SK-N-SH (cell line): ENCODE results near the gene PPP1R1C. TPM values are rescaled to one million over a fixed set of nuclear protein-coding genes. Genes with fewer than 3 reads are reported as not detected.

Experiments used
- CTCF ChIA-PET: fragments of 300-600, 350-600 bp; formaldehyde crosslinking; extraction: SDS; loops from one replicate; lab custom pipeline; 2021; lab: Yijun Ruan, JAX
- POLR2A ChIA-PET: fragments of 350-600 bp; sonication (Branson Sonifier 250); formaldehyde crosslinking; extraction: SDS; loops from one replicate; lab custom pipeline; 2020; ENCODE audit warnings: antibody characterized with exemption, inconsistent platforms; lab: Yijun Ruan, JAX
- DNase-seq: peaks from one replicate; pipeline ENCODE4 v3.0.0; 2012
- H2AFZ ChIP-seq: fragments of 200-600 bp; sonication (generic); 2 replicates; pipeline ENCODE4 v1.8.1; 2016; ENCODE audit warnings: antibody characterized with exemption, mild to moderate bottlenecking, low read depth
- H3F3A ChIP-seq: fragments of 200-600 bp; sonication (generic); replicated peaks from 2 replicates; pipeline ENCODE3; 2016; ENCODE audit warnings: antibody characterized with exemption, mild to moderate bottlenecking; ENCODE audit not compliant: insufficient read depth
- H3K27ac ChIP-seq, 2 experiments: fragments of 200-500 bp in 1 of 2; fragments of 200-600 bp in 1 of 2; sonication (Bioruptor generic) in 1 of 2; sonication (generic), shearing (Covaris generic) in 1 of 2; 2 replicates each; pipeline versions ENCODE4 v1.5.1 to v1.6.1; 2014 to 2016; ENCODE audit warnings: low read depth in 2 of 2, inconsistent platforms in 1 of 2, low read length in 1 of 2, mild to moderate bottlenecking in 1 of 2, mixed read lengths in 1 of 2
- H3K27me3 ChIP-seq: fragments of 200-600 bp; sonication (generic), shearing (Covaris generic); 2 replicates; pipeline ENCODE4 v1.6.1; 2016; ENCODE audit warnings: mixed run types; ENCODE audit not compliant: insufficient read depth
- H3K36me3 ChIP-seq, 2 experiments: fragments of 200-500 bp in 1 of 2; fragments of 200-600 bp in 1 of 2; sonication (Bioruptor generic) in 1 of 2; sonication (generic) in 1 of 2; replicated peaks in 1 of 2; 2 replicates each; pipeline versions ENCODE3 to v1.5.1; 2014 to 2016; ENCODE audit warnings: low read length in 1 of 2, mild to moderate bottlenecking in 1 of 2; ENCODE audit not compliant: insufficient read depth in 2 of 2, control insufficient read depth in 1 of 2
- H3K4me1 ChIP-seq, 2 experiments: fragments of 200-500 bp in 1 of 2; fragments of 200-600 bp in 1 of 2; sonication (Bioruptor generic) in 1 of 2; sonication (generic), shearing (Covaris generic) in 1 of 2; 2 replicates each; pipeline versions ENCODE4 v1.5.1 to v1.6.1; 2014 to 2016; ENCODE audit warnings: low read depth in 1 of 2, low read length in 1 of 2, mixed run types in 1 of 2; ENCODE audit not compliant: insufficient read depth in 2 of 2, control insufficient read depth in 1 of 2
- H3K4me2 ChIP-seq: fragments of 200-600 bp; sonication (generic), shearing (Covaris generic); 2 replicates; pipeline ENCODE4 v1.6.1; 2017; ENCODE audit warnings: mixed run types
- H3K4me3 ChIP-seq, 2 experiments: fragments of 200-500 bp in 1 of 2; fragments of 200-600 bp in 1 of 2; sonication (Bioruptor generic) in 1 of 2; sonication (generic), shearing (Covaris generic) in 1 of 2; 2 replicates each; pipeline versions ENCODE4 v1.5.1 to v1.8.1; 2014 to 2016; ENCODE audit warnings: low read depth in 2 of 2, inconsistent platforms in 1 of 2, low read length in 1 of 2, mild to moderate bottlenecking in 1 of 2, mixed read lengths in 1 of 2, moderate library complexity in 1 of 2
- H3K79me2 ChIP-seq: fragments of 200-600 bp; sonication (generic); 2 replicates; pipeline ENCODE4 v1.8.1; 2017; ENCODE audit warnings: mild to moderate bottlenecking; ENCODE audit not compliant: insufficient read depth
- H3K9ac ChIP-seq: fragments of 200-600 bp; sonication (generic); 2 replicates; pipeline ENCODE4 v1.6.1; 2017; ENCODE audit warnings: mixed run types
- H3K9me2 ChIP-seq: fragments of 200-600 bp; sonication (generic); 2 replicates; pipeline ENCODE4 v1.6.1; 2017; ENCODE audit warnings: mixed run types
- H3K9me3 ChIP-seq: fragments of 200-600 bp; sonication (generic); 2 replicates; pipeline ENCODE4 v1.6.1; 2017; ENCODE audit warnings: mixed run types, mild to moderate bottlenecking, moderate library complexity
- H4K20me1 ChIP-seq: fragments of 200-600 bp; sonication (generic); 2 replicates; pipeline ENCODE4 v1.6.1; 2017; ENCODE audit warnings: mild to moderate bottlenecking, mixed run types; ENCODE audit not compliant: insufficient read depth
- CHD2 ChIP-seq: fragments of 150-350 bp; IDR thresholded peaks from 2 replicates; pipeline ENCODE4 v1.6.1; 2018; ENCODE audit warnings: low read length; ENCODE audit not compliant: partially characterized antibody
- ELF1 ChIP-seq: IDR thresholded peaks from 2 replicates; pipeline ENCODE4 v1.4.0; 2012
- EP300 ChIP-seq, 2 experiments: IDR thresholded peaks; 2 replicates each; pipeline versions ENCODE4 v1.4.0 to v1.6.1; 2012; ENCODE audit warnings: borderline replicate concordance in 1 of 2, low read depth in 1 of 2, low read length in 1 of 2
- EZH2phosphoT487 ChIP-seq: fragments of 200-600 bp; sonication (generic); IDR thresholded peaks from 2 replicates; pipeline ENCODE4 v1.6.1; 2017; ENCODE audit warnings: low read depth, mixed run types, mild to moderate bottlenecking, antibody characterized with exemption, moderate library complexity, borderline replicate concordance
- FOSL2 ChIP-seq: IDR thresholded peaks from 2 replicates; pipeline ENCODE4 v1.4.0; 2012; ENCODE audit warnings: low read depth, mild to moderate bottlenecking, moderate library complexity, borderline replicate concordance
- FOXJ3 ChIP-seq: sonication (generic); formaldehyde crosslinking; IDR thresholded peaks from 2 replicates; pipeline ENCODE4 v1.5.1; 2020; ENCODE audit warnings: mild to moderate bottlenecking, missing genetic modification reagents
- FOXM1 ChIP-seq: IDR thresholded peaks from 2 replicates; pipeline ENCODE4 v1.4.0; 2012; ENCODE audit warnings: low read depth, mild to moderate bottlenecking
- GABPA ChIP-seq: IDR thresholded peaks from 2 replicates; pipeline ENCODE4 v1.4.0; 2012; ENCODE audit warnings: low read depth, mild to moderate bottlenecking
- GATA2 ChIP-seq: sonication (generic); formaldehyde crosslinking; IDR thresholded peaks from 2 replicates; pipeline ENCODE4 v1.5.0; 2020; ENCODE audit warnings: mild to moderate bottlenecking, missing genetic modification reagents
- JUND ChIP-seq: IDR thresholded peaks from 2 replicates; pipeline ENCODE4 v1.4.0; 2012
- MEF2A ChIP-seq: IDR thresholded peaks from 2 replicates; pipeline ENCODE4 v1.4.0; 2012; ENCODE audit warnings: low read depth, borderline replicate concordance
- MXI1 ChIP-seq: IDR thresholded peaks from 2 replicates; pipeline ENCODE4 v1.6.1; 2012; ENCODE audit warnings: mild to moderate bottlenecking, low read depth, low read length, improper control_type of control experiment
- NFIC ChIP-seq: IDR thresholded peaks from 2 replicates; pipeline ENCODE4 v1.4.0; 2012; ENCODE audit warnings: borderline replicate concordance
- PBX3 ChIP-seq: IDR thresholded peaks from 2 replicates; pipeline ENCODE4; 2012
- POLR2AphosphoS5 ChIP-seq: IDR thresholded peaks from 2 replicates; pipeline ENCODE4 v1.6.1; 2012; ENCODE audit warnings: low read depth, low read length
- RFX5 ChIP-seq: IDR thresholded peaks from 2 replicates; pipeline ENCODE4 v1.6.1; 2012; ENCODE audit warnings: mild to moderate bottlenecking, improper control_type of control experiment, low read length
- RXRA ChIP-seq: IDR thresholded peaks from 2 replicates; pipeline ENCODE4 v1.4.0; 2012; ENCODE audit warnings: low read depth, mild to moderate bottlenecking, borderline replicate concordance
- SMC3 ChIP-seq: IDR thresholded peaks from 2 replicates; pipeline ENCODE4 v1.6.1; 2012; ENCODE audit warnings: low read depth, low read length, improper control_type of control experiment
- TAF1 ChIP-seq: IDR thresholded peaks from 2 replicates; pipeline ENCODE4 v1.6.1; 2012; ENCODE audit warnings: low read depth, mild to moderate bottlenecking, low read length, moderate library complexity, borderline replicate concordance
- TCF12 ChIP-seq: IDR thresholded peaks from 2 replicates; pipeline ENCODE4 v1.4.0; 2012
- WGBS: methylation state at CpG from one replicate; pipeline ENCODE4 v1.1.6; 2017; ENCODE audit warnings: low lambda C conversion rate; 5-methylcytosine and 5-hydroxymethylcytosine counted together
- polyA plus RNA-seq, 3 experiments: library from polyadenylated mRNA; depleted of rRNA; stranded (reverse); fragments of >200 nt; gene quantifications; 2 replicates each; pipeline ENCODE4 v1.2.3, GENCODE V29; 2012
- TF ChIP-seq, protein P1 (sequence below): IDR thresholded peaks from 2 replicates; pipeline ENCODE4 v1.6.1; 2012; ENCODE audit warnings: mild to moderate bottlenecking, low read depth, low read length, moderate library complexity
- TF ChIP-seq, protein P2 (sequence below): fragments of 150-350 bp; IDR thresholded peaks from 2 replicates; pipeline ENCODE4 v1.6.1; 2017; ENCODE audit warnings: antibody characterized with exemption, low read length, low read depth, borderline replicate concordance

The PPP1R1C gene
- polyA plus RNA-seq, 1 of the 3 experiments (the other 2 are of a cell fraction) = 0.41 TPM

- POLR2A ChIA-PET = no interaction called here
- H3K4me2 ChIP-seq = 0 out of 2 replicates have a peak overlapping the region, but pooled peaks have one; percentile 20
These were observed 34.8 kb downstream of the PPP1R1C start for GRCh38 chr2:182020286-182021070.

GRCh38 chr2:182023235-182023634 is 37.6 kb downstream of the PPP1R1C start:
- Histone ChIP-seq H4K20me1 (no peaks in the 10 kb centered on the region), H3K4me3 (no peak overlapping the region), H3K9me3 (no peaks in the 10 kb centered on the region), H3F3A (no peaks in the 10 kb centered on the region), H2AFZ (no peak overlapping the region), H3K27ac (no peak overlapping the region), H3K36me3 (no peaks in the 10 kb centered on the region), H3K27me3 (no peaks in the 10 kb centered on the region), H3K4me2 (no peak overlapping the region), H3K79me2 (no peaks in the 10 kb centered on the region), H3K4me1 (no peaks in the 10 kb centered on the region; a peak in 1 of 4 replicates), H3K9ac (no peak overlapping the region), H3K9me2 (peaks cover 3% of the 10 kb centered on the region; the same call in 1 of the 2 replicates)
- POLR2A ChIA-PET = no interaction called here
- no peak for DNase-seq
- CTCF ChIA-PET = interaction anchor here (0.8 kb wide), 1 partner anchor 460 kb away, joined by 3 read pairs; no protein-coding TSS in a partner anchor
- no peak for TF ChIP-seq FOXJ3 (CRISPR knock-in tag)
- TF ChIP-seq RFX5 = no peak
- TF ChIP-seq, protein P1, sequence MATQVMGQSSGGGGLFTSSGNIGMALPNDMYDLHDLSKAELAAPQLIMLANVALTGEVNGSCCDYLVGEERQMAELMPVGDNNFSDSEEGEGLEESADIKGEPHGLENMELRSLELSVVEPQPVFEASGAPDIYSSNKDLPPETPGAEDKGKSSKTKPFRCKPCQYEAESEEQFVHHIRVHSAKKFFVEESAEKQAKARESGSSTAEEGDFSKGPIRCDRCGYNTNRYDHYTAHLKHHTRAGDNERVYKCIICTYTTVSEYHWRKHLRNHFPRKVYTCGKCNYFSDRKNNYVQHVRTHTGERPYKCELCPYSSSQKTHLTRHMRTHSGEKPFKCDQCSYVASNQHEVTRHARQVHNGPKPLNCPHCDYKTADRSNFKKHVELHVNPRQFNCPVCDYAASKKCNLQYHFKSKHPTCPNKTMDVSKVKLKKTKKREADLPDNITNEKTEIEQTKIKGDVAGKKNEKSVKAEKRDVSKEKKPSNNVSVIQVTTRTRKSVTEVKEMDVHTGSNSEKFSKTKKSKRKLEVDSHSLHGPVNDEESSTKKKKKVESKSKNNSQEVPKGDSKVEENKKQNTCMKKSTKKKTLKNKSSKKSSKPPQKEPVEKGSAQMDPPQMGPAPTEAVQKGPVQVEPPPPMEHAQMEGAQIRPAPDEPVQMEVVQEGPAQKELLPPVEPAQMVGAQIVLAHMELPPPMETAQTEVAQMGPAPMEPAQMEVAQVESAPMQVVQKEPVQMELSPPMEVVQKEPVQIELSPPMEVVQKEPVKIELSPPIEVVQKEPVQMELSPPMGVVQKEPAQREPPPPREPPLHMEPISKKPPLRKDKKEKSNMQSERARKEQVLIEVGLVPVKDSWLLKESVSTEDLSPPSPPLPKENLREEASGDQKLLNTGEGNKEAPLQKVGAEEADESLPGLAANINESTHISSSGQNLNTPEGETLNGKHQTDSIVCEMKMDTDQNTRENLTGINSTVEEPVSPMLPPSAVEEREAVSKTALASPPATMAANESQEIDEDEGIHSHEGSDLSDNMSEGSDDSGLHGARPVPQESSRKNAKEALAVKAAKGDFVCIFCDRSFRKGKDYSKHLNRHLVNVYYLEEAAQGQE = no peak
- TF ChIP-seq MEF2A = no peak
- no peak for TF ChIP-seq PBX3
- no peak for TF ChIP-seq POLR2AphosphoS5
- TF ChIP-seq EP300 (IDR thresholded peaks at IDR 0.05; ENCODE audit: borderline replicate concordance in 1 of 2, low read depth in 1 of 2, low read length in 1 of 2) = no peak
- no peak for TF ChIP-seq JUND
- no peak for TF ChIP-seq NFIC
- TF ChIP-seq MXI1 = no peak
- TF ChIP-seq, protein P2, sequence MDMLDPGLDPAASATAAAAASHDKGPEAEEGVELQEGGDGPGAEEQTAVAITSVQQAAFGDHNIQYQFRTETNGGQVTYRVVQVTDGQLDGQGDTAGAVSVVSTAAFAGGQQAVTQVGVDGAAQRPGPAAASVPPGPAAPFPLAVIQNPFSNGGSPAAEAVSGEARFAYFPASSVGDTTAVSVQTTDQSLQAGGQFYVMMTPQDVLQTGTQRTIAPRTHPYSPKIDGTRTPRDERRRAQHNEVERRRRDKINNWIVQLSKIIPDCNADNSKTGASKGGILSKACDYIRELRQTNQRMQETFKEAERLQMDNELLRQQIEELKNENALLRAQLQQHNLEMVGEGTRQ = no peak
- TF ChIP-seq GATA2 (CRISPR knock-in tag) = no peak
- TF ChIP-seq ELF1 = no peak
- no peak for TF ChIP-seq CHD2
- TF ChIP-seq GABPA = no peak
- TF ChIP-seq RXRA = no peak
- no peak for TF ChIP-seq FOXM1
- no peak for TF ChIP-seq EZH2phosphoT487
- TF ChIP-seq SMC3 = no peak

More at GRCh38 chr2:182020286-182021070, 34.8 kb downstream of the PPP1R1C start:
- H3K27ac ChIP-seq = peak overlapping the region in 1 of 2 experiments; percentile 35; a peak in 1 of 4 replicates
- H4K20me1 ChIP-seq = no peaks in the 10 kb centered on the region
- H3K36me3 ChIP-seq = no peaks in the 10 kb centered on the region
- H3K9me2 ChIP-seq = peaks cover 3% of the 10 kb centered on the region; the same call in 1 of the 2 replicates
- H3K9ac ChIP-seq = no peak overlapping the region
- no peaks in the 10 kb centered on the region for H3K27me3 ChIP-seq
- H3K4me3 ChIP-seq = no peak overlapping the region
- H2AFZ ChIP-seq = no peak overlapping the region; the same call in 1 of the 2 replicates
- no peaks in the 10 kb centered on the region for H3K79me2 ChIP-seq
- no peaks in the 10 kb centered on the region; a peak in 1 of 4 replicates for H3K4me1 ChIP-seq
- no peaks in the 10 kb centered on the region for H3K9me3 ChIP-seq
- CTCF ChIA-PET = interaction anchor here (0.6 kb wide), 1 partner anchor 10 kb away, joined by 5 read pairs; no protein-coding TSS in a partner anchor
- H3F3A ChIP-seq = no peaks in the 10 kb centered on the region
- DNase-seq = no peak
- 36% methylated on average over 4 of the region's 4 CpGs for WGBS
- TF ChIP-seq EP300 (IDR thresholded peaks at IDR 0.05; ENCODE audit: borderline replicate concordance in 1 of 2, low read depth in 1 of 2, low read length in 1 of 2) (no peak), RXRA (0 out of 2 replicates have a peak, but pooled peaks have one; percentile 25), TAF1 (no peak), TCF12 (peak; percentile 20; the same call in 1 of the 2 replicates), FOSL2 (peak; percentile 50; the same call in 1 of the 2 replicates)
